ENCODE data around the gene LYAR.

LYAR gene

DNA sequence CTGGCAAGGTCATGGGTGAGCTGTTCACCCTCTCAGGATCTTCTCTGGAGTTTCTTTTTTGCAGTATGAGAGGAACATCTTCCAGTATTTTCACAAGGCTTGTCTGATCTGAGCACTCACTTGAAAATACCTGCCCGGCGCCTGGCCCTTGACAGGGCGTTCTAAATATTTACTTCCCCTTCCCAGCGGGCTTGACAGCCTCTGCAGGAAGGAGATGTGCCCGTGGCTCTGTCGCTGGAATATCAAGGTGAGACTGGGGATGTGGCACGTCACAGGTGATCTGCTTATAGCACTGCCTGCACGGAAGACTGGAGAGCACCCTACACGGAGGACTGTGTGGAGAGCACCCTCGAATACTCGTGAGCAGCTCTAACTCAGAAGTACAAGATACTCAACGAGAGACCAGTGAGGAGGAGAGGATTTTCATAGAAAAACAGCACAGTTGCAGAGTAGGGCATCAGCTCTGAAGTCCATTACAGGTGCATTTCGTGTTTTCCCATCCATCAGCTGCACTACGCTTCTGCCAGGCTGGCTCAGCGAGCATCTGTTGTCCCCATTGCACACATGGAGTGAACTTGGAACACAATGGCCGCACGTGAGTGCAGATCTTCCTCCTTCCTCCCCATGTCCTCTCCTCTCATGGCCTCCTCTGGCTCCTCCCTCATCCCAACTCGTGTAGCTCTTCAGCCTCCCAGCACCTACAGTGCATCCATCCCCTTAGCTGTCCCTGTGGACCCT lies 32.2 kb upstream of the LYAR start:
- ATAC-seq: no peak
- TF ChIP-seq ZNF8 (CRISPR knock-in tag; IDR thresholded peaks at IDR 0.05): no peak
- no peak for TF ChIP-seq CREB5 (CRISPR knock-in tag; IDR thresholded peaks at IDR 0.05; ENCODE audit: low read depth)
- TF ChIP-seq ARNTL (CRISPR knock-in tag; IDR thresholded peaks at IDR 0.05; ENCODE audit: borderline replicate concordance, low read depth): no peak
- no peak for TF ChIP-seq ISL1 (CRISPR knock-in tag; IDR thresholded peaks at IDR 0.05)
- no peak for TF ChIP-seq ZNF565 (CRISPR knock-in tag; conservative IDR thresholded peaks at IDR 0.05; ENCODE audit: low read depth)
- no peak for TF ChIP-seq BACH2 (CRISPR knock-in tag; IDR thresholded peaks at IDR 0.05; ENCODE audit: borderline replicate concordance)

GRCh38 chr4:4320951-4321714 lies 31.2 kb upstream of the LYAR start:
- ATAC-seq: no peak
- TF ChIP-seq ZNF70 (CRISPR knock-in tag; IDR thresholded peaks at IDR 0.05): no peak
- no peak for TF ChIP-seq CREB5 (CRISPR knock-in tag; IDR thresholded peaks at IDR 0.05; ENCODE audit: low read depth)
- TF ChIP-seq GLIS3 (CRISPR knock-in tag; IDR thresholded peaks at IDR 0.05): no peak
- no peak for TF ChIP-seq TCF4 (CRISPR knock-in tag; IDR thresholded peaks at IDR 0.05; ENCODE audit: borderline replicate concordance)
- TF ChIP-seq ZFP3 (CRISPR knock-in tag; IDR thresholded peaks at IDR 0.05): no peak
- TF ChIP-seq BACH2 (CRISPR knock-in tag; IDR thresholded peaks at IDR 0.05; ENCODE audit: borderline replicate concordance): no peak
- no peak for TF ChIP-seq POU6F1 (CRISPR knock-in tag; IDR thresholded peaks at IDR 0.05; ENCODE audit: borderline replicate concordance, low read depth)
- no peak for TF ChIP-seq RARB (CRISPR knock-in tag; IDR thresholded peaks at IDR 0.05)
- TF ChIP-seq, protein P1, sequence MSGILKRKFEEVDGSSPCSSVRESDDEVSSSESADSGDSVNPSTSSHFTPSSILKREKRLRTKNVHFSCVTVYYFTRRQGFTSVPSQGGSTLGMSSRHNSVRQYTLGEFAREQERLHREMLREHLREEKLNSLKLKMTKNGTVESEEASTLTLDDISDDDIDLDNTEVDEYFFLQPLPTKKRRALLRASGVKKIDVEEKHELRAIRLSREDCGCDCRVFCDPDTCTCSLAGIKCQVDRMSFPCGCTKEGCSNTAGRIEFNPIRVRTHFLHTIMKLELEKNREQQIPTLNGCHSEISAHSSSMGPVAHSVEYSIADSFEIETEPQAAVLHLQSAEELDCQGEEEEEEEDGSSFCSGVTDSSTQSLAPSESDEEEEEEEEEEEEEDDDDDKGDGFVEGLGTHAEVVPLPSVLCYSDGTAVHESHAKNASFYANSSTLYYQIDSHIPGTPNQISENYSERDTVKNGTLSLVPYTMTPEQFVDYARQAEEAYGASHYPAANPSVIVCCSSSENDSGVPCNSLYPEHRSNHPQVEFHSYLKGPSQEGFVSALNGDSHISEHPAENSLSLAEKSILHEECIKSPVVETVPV (CRISPR knock-in tag; IDR thresholded peaks at IDR 0.05): no peak
- TF ChIP-seq PPARA (CRISPR knock-in tag; IDR thresholded peaks at IDR 0.05; ENCODE audit: borderline replicate concordance): no peak
- TF ChIP-seq SNAI2 (CRISPR knock-in tag; IDR thresholded peaks at IDR 0.05): no peak
- no peak for TF ChIP-seq ARNTL (CRISPR knock-in tag; IDR thresholded peaks at IDR 0.05; ENCODE audit: borderline replicate concordance, low read depth)
- no peak for TF ChIP-seq ZC3H10 (CRISPR knock-in tag; IDR thresholded peaks at IDR 0.05)
- no peak for TF ChIP-seq ZNF565 (CRISPR knock-in tag; conservative IDR thresholded peaks at IDR 0.05; ENCODE audit: low read depth)
- TF ChIP-seq CSDC2 (CRISPR knock-in tag; IDR thresholded peaks at IDR 0.05): no peak

DNA sequence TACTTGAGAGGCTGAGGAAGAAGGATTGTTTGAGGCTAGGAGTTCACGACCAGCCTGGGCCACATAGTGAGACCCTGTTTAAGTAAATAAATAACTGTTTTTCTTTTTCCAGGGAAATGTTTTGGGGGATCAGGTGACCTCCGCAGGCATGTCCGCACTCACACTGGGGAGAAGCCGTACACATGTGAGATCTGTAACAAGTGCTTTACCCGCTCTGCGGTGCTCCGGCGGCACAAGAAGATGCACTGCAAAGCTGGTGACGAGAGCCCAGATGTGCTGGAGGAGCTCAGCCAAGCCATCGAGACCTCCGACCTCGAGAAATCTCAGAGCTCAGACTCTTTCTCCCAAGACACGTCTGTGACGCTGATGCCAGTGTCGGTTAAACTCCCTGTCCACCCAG lies 30.6 kb upstream of the LYAR start:
- TF ChIP-seq ZC3H10 (CRISPR knock-in tag; IDR thresholded peaks at IDR 0.05) (no peak), TOX (CRISPR knock-in tag; IDR thresholded peaks at IDR 0.05; ENCODE audit: borderline replicate concordance) (no peak)
- no peak for ATAC-seq

DNA sequence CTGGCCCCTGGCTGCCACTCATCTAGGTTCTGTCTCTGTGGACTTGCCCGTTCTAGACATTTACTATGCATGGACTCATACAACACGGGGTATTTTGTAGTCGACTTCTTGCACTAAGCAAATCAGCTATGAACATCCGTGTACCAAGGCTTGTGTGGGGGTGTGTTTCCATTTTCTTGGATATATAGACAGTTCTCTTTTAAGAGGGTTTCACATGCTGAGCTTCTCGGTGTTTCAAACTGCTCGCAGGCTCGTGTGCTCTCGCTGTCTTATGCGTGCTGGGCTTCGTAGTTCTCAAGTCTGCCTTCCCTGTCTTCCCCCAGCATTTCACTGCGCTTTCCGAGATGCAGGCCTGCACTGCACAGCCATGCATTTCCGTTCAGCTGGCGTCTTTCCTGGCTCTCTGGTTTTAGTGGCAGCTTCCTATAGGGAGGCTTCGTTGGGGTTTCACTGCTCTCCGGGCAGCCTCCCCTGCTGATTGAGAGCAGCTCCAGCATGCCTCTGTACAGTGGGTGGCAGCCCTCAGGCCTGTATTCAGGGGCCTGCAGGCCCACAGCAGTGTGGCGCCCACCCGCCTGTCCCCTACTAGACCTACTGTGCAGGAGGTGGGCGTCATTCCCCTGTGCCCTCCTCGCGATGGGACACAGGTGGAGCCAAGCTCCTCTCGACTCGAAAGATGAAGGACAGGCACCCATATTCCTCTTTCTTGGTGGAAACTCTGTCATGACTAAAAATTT lies 27.7 kb upstream of the LYAR start:
- no peak for ATAC-seq
- TF ChIP-seq TOX (CRISPR knock-in tag; IDR thresholded peaks at IDR 0.05; ENCODE audit: borderline replicate concordance): no peak
- TF ChIP-seq RARB (CRISPR knock-in tag; IDR thresholded peaks at IDR 0.05): no peak
- no peak for TF ChIP-seq ESRRG (CRISPR knock-in tag; IDR thresholded peaks at IDR 0.05)
